Epithelial cell of proximal tubule (primary cell): Measurements from ENCODE around the gene C8A. TPM values are rescaled to one million over a fixed set of nuclear protein-coding genes. Genes with fewer than 3 reads are reported as not detected.
A peak's percentile ranks its signal among the peaks of the same experiment; 100 is the strongest.

Source experiments
- DNase-seq: peaks from one replicate; pipeline ENCODE4 v3.0.0-alpha.2; 2011; ENCODE audit warnings: low read depth
- H3K4me3 ChIP-seq: 2 replicates; pipeline ENCODE4 v1.5.1; 2011; ENCODE audit warnings: low read depth, mild to moderate bottlenecking, low read length
- total RNA-seq: library from RNA; depleted of rRNA; stranded (reverse); fragments of >200 nt; gene quantifications from 2 replicates; pipeline ENCODE4 v1.2.3, GENCODE V29; 2015
- TF ChIP-seq, protein P1 (sequence below): conservative IDR thresholded peaks from 2 replicates; pipeline ENCODE4 v1.5.1; 2012; ENCODE audit warnings: low read depth, mild to moderate bottlenecking, low read length

C8A gene
- total RNA-seq, 1 donor from 2014 or later, result not detected

DNA sequence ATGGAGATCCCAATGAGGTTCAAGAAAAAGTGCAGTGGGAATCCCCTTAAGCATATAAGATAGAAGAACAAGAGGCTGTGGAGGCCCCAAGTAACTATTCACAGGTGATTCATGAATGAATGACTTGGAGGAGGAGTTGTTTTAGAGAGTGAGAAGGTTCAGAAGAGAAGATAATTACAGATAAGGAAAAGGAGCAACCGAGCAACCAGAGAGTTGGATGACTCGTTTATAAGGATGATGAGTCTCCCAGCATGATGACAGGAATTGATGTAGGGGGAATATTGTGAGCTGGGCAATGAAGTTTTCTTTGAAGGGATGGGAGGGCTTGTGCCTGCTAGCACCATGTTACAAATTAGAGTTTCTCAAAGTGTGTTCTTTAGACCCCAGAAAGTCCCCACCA lies 9.8 kb downstream of the C8A start:
- TF ChIP-seq, protein P1, sequence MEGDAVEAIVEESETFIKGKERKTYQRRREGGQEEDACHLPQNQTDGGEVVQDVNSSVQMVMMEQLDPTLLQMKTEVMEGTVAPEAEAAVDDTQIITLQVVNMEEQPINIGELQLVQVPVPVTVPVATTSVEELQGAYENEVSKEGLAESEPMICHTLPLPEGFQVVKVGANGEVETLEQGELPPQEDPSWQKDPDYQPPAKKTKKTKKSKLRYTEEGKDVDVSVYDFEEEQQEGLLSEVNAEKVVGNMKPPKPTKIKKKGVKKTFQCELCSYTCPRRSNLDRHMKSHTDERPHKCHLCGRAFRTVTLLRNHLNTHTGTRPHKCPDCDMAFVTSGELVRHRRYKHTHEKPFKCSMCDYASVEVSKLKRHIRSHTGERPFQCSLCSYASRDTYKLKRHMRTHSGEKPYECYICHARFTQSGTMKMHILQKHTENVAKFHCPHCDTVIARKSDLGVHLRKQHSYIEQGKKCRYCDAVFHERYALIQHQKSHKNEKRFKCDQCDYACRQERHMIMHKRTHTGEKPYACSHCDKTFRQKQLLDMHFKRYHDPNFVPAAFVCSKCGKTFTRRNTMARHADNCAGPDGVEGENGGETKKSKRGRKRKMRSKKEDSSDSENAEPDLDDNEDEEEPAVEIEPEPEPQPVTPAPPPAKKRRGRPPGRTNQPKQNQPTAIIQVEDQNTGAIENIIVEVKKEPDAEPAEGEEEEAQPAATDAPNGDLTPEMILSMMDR, result no peak
- DNase-seq, result peak; percentile 9
- H3K4me3 ChIP-seq, result no peak overlapping the region

GRCh38 chr1:56866656-56867055 lies 12.1 kb downstream of the C8A start:
- TF ChIP-seq, protein P1, result no peak
- no peak for DNase-seq
- no peak overlapping the region for H3K4me3 ChIP-seq

- TF ChIP-seq, protein P1, result no peak
- no peak for DNase-seq
- no peak overlapping the region for H3K4me3 ChIP-seq
These were observed 12.9 kb downstream of the C8A start for GRCh38 chr1:56867491-56867890.

DNA sequence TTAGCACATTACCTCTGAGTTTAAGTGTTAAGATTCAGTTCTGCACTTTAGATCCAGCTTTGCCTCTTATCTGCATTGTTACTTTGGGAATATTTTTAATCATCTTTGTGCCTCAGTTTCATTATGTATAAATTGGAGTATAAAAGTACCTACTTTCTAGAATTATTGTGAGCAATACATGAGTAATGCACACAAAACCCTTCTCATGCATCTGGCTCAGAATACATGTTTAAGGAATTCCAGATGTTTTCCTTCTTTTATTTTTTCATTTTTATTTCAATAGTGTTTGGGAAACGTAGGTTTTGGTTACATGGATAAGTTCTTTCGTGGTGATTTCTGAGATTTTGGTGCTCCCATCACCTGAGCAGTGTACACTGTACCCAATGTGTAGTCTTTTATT lies 14.2 kb downstream of the C8A start:
- TF ChIP-seq, protein P1, result no peak
- no peak overlapping the region for H3K4me3 ChIP-seq
- no peak for DNase-seq

DNA sequence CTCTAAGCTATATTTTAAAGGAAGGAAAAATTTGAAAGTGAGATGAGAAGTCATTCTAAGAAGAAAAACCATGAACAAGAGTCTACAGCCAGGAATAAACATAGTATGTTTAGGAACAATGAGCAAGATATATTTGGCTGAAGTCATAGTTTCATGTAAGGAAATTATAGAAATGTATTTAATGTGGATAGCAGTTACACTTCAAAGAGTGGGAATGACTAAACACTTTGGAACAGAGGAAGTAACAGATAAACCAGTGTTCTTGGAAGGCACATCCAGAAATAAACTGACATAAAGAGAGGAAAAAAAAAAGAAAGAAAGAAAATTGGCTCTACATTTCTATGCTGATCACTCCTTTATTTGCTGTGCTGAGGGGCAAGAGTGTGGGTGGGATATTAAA lies 18.0 kb downstream of the C8A start:
- TF ChIP-seq, protein P1, result no peak
- DNase-seq, result no peak
- no peak overlapping the region for H3K4me3 ChIP-seq

- TF ChIP-seq, protein P1, result no peak
- H3K4me3 ChIP-seq, result no peak overlapping the region
- DNase-seq, result no peak
These were observed 18.6 kb downstream of the C8A start for GRCh38 chr1:56873213-56873612.

GRCh38 chr1:56874689-56875088 lies 20.1 kb downstream of the C8A start:
- no peak overlapping the region for H3K4me3 ChIP-seq
- TF ChIP-seq, protein P1, result no peak
- DNase-seq, result no peak
